Measurements from ENCODE around the gene SLC25A34.

GRCh38 chr1:15704526-15705183 is 31.4 kb upstream of the SLC25A34 start:
- TF ChIP-seq CBFB (CRISPR knock-in tag; IDR thresholded peaks at IDR 0.05; ENCODE audit: low read depth) (no peak), CTCF (IDR thresholded peaks at IDR 0.05) (no peak)

All from WTC11 (cell line).